Body of pancreas (tissue), 4 donors: ENCODE measurements around the gene THBS2. TPM values are rescaled to one million over a fixed set of nuclear protein-coding genes. Genes with fewer than 3 reads are reported as not detected.
"Not testable (repeated sequence)": the region's sequence is repeated elsewhere in the genome, so short reads cannot be mapped to it uniquely, and the experiment has no call there.

Source experiments
- ATAC-seq: fragments of 150-250 bp; one replicate; pipeline ENCODE4 v1.9.1; 2016
- DNase-seq, 4 donors: peaks; one replicate each; pipeline ENCODE4 v3.0.0-alpha.2; 2019
- H3K27ac ChIP-seq, 4 donors: fragments of 200-600 bp; sonication (generic); 1 replicate in 3 of 4; 2 replicates in 1 of 4; pipeline versions ENCODE4 v1.5.1 to v1.6.1; 2016 to 2019; ENCODE audit warnings: mild to moderate bottlenecking in 1 of 4, mixed read lengths in 1 of 4, moderate library complexity in 1 of 4
- H3K27me3 ChIP-seq, 2 donors: fragments of 200-600 bp; sonication (generic); one replicate each; pipeline ENCODE4 v1.6.0; 2016; ENCODE audit warnings: mild to moderate bottlenecking in 1 of 2
- H3K36me3 ChIP-seq, 2 donors: fragments of 200-600 bp; sonication (generic); replicated peaks in 1 of 2; 2 replicates each; pipeline ENCODE4 v1.5.1; 2016; ENCODE audit warnings: low read depth in 2 of 2; ENCODE audit not compliant: insufficient read depth in 1 of 2
- H3K4me1 ChIP-seq: fragments of 200-600 bp; sonication (generic); one replicate; pipeline ENCODE4 v1.6.0; 2016
- H3K4me3 ChIP-seq, 2 donors: fragments of 200-600 bp; sonication (generic); 1 replicate in 1 of 2; 2 replicates in 1 of 2; pipeline ENCODE4 v1.5.1; 2016 to 2019
- H3K9me3 ChIP-seq, 3 donors: fragments of 200-600 bp; sonication (generic); 1 replicate in 2 of 3; 2 replicates in 1 of 3; pipeline ENCODE4 v1.5.1; 2016
- POLR2A ChIP-seq, 3 donors: fragments of 450-650 bp; IDR thresholded peaks; one replicate each; pipeline ENCODE4 v1.6.1; 2016; ENCODE audit warnings: antibody characterized with exemption in 3 of 3, mild to moderate bottlenecking in 2 of 3
- WGBS, 2 donors: methylation state at CpG; one replicate each; pipeline ENCODE4 v1.1.5; 2017; 5-methylcytosine and 5-hydroxymethylcytosine counted together
- intact Hi-C: fragments of 100-400 bp; cut with DNase I; formaldehyde crosslinking; loops from one replicate; pipeline ENCODE4 v1.15.1; 2023
- total RNA-seq, 2 donors: library from RNA; depleted of rRNA; stranded (reverse); fragments of >200 nt; gene quantifications; one replicate each; pipeline ENCODE4 v1.1.0, GENCODE V29; 2016
- TF ChIP-seq, protein P1 (sequence below), 7 experiments: fragments of 450-650 bp in 4 of 7; fragments of 200-600 bp in 3 of 7; sonication (generic) in 3 of 7; IDR thresholded peaks; one replicate each; pipeline ENCODE4 v1.5.1; 2016 to 2019; ENCODE audit warnings: antibody characterized with exemption in 7 of 7

Gene THBS2
- total RNA-seq, 2 donors from 2014 or later, result 8.9 to 9.6 TPM

DNA sequence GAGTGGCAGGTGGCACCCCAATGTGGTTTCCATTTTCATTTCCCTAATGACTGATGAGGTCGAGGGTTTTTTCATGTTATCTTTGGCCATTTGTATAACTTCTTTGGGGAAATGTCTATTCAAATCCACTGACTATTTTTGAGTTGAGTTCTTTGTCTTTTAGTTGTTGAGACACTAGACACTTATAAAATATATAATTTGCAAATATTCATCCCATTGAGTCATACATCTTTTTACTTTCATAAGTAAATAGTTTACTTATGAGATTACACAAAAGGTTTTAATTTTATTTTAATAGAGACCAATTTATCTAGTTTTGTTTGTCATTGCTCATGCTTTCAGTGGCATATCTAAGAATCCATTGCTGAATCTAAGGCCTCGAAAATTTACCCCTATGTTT is 49.5 kb downstream of the THBS2 start:
- Histone ChIP-seq H3K9me3 (peaks cover 0 to 4% (median 0%) of the 10 kb centered on the region in 3 donors), H3K4me1 (no peaks in the 10 kb centered on the region), H3K4me3 (no peak overlapping the region), H3K27me3 (no peaks in the 10 kb centered on the region), H3K27ac (no peak overlapping the region), H3K36me3 (no peaks in the 10 kb centered on the region)
- DNase-seq (no peak), ATAC-seq (no peak)
- 44 to 49% methylated on average over 2 of the region's 2 CpGs for WGBS, 2 donors
- intact Hi-C loops, result no loop called here
- TF ChIP-seq POLR2A (IDR thresholded peaks at IDR 0.05), result no peak
- TF ChIP-seq, protein P1, sequence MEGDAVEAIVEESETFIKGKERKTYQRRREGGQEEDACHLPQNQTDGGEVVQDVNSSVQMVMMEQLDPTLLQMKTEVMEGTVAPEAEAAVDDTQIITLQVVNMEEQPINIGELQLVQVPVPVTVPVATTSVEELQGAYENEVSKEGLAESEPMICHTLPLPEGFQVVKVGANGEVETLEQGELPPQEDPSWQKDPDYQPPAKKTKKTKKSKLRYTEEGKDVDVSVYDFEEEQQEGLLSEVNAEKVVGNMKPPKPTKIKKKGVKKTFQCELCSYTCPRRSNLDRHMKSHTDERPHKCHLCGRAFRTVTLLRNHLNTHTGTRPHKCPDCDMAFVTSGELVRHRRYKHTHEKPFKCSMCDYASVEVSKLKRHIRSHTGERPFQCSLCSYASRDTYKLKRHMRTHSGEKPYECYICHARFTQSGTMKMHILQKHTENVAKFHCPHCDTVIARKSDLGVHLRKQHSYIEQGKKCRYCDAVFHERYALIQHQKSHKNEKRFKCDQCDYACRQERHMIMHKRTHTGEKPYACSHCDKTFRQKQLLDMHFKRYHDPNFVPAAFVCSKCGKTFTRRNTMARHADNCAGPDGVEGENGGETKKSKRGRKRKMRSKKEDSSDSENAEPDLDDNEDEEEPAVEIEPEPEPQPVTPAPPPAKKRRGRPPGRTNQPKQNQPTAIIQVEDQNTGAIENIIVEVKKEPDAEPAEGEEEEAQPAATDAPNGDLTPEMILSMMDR (IDR thresholded peaks at IDR 0.05), result no peak

DNA sequence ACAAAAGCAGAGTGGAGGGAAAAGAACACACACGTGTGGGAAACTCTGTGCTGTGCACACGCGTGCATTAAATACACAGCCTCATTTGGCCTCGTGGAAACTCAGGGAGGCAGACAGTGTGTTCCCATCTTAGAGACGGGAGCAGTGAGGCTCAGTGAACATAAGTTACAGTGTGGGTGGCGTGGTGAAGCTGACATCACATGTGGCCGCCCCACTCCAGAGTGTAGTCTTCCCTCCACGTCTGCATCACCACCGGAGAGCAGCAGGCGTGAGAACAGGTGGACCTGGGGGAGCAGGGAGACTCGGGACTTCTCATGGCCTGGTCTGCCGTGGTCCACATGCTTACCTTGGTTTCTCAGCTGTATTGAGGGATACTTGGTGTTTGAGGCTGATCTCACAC is 51.7 kb downstream of the THBS2 start:
- ATAC-seq (no peak), DNase-seq (no peak)
- H3K36me3 ChIP-seq, result no peaks in the 10 kb centered on the region
- no peak for TF ChIP-seq POLR2A (IDR thresholded peaks at IDR 0.05)
- TF ChIP-seq, protein P1 (IDR thresholded peaks at IDR 0.05), result no peak
- H3K4me3 ChIP-seq, result no peak overlapping the region
- WGBS, 2 donors, result 77 to 78% methylated on average over 9 to 12 of the region's 12 CpGs
- no peaks in the 10 kb centered on the region for H3K27me3 ChIP-seq
- no peak overlapping the region for H3K27ac ChIP-seq
- no peaks in the 10 kb centered on the region for H3K9me3 ChIP-seq
- H3K4me1 ChIP-seq, result no peaks in the 10 kb centered on the region
- intact Hi-C loops, result no loop called here

DNA sequence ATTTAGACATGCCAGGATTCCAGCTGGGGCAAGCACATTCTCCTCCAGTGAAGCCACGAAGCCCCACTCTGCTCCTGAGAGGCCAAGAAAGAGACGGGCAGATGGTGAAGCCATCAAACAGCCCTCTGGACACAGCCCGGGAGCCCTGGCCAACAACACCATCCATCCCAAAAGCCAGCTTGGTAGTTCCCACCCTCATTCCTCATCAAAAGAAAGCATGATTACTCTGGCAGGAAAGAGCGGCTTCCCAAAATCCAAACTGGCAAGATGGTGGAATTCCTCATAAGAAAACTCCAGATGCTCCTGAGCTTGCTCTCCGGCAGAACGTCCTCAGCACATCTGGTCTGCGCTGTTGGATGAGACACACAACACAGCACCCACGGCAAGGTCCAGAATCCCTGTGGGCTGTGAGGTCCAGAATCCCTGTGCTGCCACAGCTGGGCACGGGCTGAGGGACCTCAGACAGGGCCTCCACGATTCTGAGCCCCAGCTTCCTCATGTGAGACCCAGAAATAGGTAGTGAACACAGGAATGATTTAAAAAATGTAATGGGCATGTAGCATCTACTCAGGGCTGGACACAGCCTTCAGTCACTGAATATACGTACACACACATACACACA is 52.6 kb downstream of the THBS2 start:
- H3K36me3 ChIP-seq, result no peaks in the 10 kb centered on the region
- intact Hi-C loops, result no loop called here
- no peaks in the 10 kb centered on the region for H3K9me3 ChIP-seq
- TF ChIP-seq, protein P1 (IDR thresholded peaks at IDR 0.05), result no peak
- TF ChIP-seq POLR2A (IDR thresholded peaks at IDR 0.05), result no peak
- no peak overlapping the region for H3K27ac ChIP-seq
- ATAC-seq (no peak), DNase-seq (no peak)
- WGBS, 2 donors, result 64 to 72% methylated on average over 10 to 11 of the region's 11 CpGs
- H3K27me3 ChIP-seq, result no peaks in the 10 kb centered on the region
- no peaks in the 10 kb centered on the region for H3K4me1 ChIP-seq
- H3K4me3 ChIP-seq, result no peak overlapping the region

DNA sequence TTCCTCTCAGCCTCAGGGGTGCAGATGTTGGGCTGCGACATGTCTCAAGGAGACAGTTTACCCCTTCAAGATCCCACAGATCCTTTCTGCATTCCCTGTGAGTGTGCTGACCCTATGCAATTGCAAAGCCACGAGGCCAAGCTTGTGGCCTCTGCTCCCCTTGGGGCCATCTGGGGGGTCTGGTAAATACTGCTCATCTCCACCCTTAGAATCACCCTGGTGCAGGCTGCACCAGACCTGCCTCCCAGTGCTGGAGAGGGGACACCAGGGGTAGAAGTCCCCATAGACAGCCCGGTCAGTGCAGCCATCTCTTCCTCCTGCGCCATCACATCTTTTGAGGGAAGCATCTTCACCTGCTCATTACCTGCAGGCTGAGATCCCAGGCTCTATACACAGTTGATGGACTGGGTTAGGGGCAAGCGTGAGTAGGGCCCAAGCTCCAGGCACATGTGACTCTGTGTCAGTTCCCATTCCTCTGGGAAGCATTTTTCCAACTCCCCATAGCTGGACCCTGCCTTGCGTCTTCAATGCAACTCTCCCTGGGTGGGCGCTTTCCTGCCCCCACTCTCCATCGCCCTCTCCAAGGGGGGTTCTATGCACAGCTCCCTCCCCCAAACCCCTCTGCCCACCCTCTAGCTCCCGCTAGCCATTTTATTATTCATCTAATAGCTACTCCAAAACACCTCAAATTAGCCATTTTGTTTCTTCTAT is 53.9 kb downstream of the THBS2 start:
- Histone ChIP-seq H3K4me3 (no peak overlapping the region), H3K4me1 (no peaks in the 10 kb centered on the region), H3K27me3 (no peaks in the 10 kb centered on the region), H3K9me3 (no peaks in the 10 kb centered on the region), H3K27ac (no peak overlapping the region), H3K36me3 (no peaks in the 10 kb centered on the region)
- TF ChIP-seq POLR2A (IDR thresholded peaks at IDR 0.05), result no peak
- TF ChIP-seq, protein P1 (IDR thresholded peaks at IDR 0.05), result no peak
- WGBS, 2 donors, result 79 to 89% methylated on average over 8 to 9 of the region's 9 CpGs
- DNase-seq, result no peak
- no peak for ATAC-seq
- intact Hi-C loops, result no loop called here

DNA sequence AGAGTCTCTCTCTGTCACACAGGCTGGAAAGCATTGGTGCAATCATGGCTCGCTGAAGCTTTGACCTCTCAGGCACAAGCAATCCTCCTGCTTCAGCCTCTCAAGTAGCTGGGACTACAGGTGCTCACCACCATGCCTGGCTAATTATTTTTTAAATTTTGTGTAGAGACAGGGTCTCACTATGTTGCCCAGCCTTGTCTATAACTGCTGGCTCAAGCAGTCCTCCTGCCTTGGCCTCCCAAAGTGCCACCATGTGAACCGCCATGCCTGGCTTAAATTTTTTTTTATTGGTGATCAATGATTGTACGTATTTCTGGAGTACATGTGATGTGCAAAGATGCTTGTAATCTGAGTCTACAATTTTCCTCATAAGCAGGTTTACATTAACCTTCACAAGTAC is 54.8 kb downstream of the THBS2 start:
- TF ChIP-seq, protein P1 (IDR thresholded peaks at IDR 0.05), result no peak
- no peak for TF ChIP-seq POLR2A (IDR thresholded peaks at IDR 0.05)
- H3K4me1 ChIP-seq, result no peaks in the 10 kb centered on the region

DNA sequence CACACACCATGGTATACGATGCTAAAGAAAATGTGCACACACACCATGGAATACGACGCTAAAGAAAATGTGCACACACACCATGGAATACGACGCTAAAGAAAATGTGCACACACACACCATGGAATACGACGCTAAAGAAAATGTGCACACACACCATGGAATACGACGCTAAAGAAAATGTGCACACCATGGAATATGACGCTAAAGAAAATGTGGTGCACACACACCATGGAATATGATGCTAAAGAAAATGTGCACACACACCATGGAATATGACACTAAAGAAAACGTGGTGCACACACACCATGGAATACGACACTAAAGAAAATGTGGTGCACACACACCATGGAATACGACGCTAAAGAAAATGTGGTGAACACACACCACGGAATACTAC is 55.7 kb downstream of the THBS2 start:
- H3K27me3 ChIP-seq, H3K4me3 ChIP-seq, ATAC-seq, intact Hi-C loops, H3K4me1 ChIP-seq, H3K9me3 ChIP-seq, DNase-seq, H3K36me3 ChIP-seq, H3K27ac ChIP-seq: not testable (repeated sequence)
- WGBS, 2 donors, result 81 to 87% methylated on average over 15 of the region's 15 CpGs

More for the DNA sequence above, 54.8 kb downstream of the THBS2 start:
- WGBS, 2 donors, result 91 to 92% methylated on average over 3 of the region's 3 CpGs
- H3K4me3 ChIP-seq, result no peak overlapping the region
- no peaks in the 10 kb centered on the region for H3K36me3 ChIP-seq
- no peaks in the 10 kb centered on the region for H3K27me3 ChIP-seq
- DNase-seq (no peak), ATAC-seq (no peak)
- H3K9me3 ChIP-seq, result no peaks in the 10 kb centered on the region
- no peak overlapping the region for H3K27ac ChIP-seq
- intact Hi-C loops, result no loop called here

DNA sequence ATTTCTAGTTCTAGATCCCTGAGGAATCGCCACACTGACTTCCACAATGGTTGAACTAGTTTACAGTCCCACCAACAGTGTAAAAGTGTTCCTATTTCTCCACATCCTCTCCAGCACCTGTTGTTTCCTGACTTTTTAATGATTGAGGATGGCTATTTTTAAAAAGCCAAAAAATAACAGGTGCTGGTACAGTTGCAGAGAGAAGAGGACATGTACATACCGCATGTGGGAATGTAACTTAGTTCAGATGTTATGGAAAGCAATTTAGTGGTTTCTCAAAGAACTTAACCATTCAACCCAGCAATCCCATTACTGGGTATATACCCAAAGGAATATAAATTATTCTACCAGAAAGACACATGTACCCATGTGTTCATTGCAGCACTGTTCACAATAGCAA is 57.4 kb downstream of the THBS2 start:
- DNase-seq, H3K27ac ChIP-seq, intact Hi-C loops, H3K27me3 ChIP-seq, ATAC-seq, H3K4me3 ChIP-seq, H3K9me3 ChIP-seq, H3K36me3 ChIP-seq, H3K4me1 ChIP-seq: not testable (repeated sequence)
- WGBS, 2 donors, result 59 to 90% methylated on average over 1 to 2 of the region's 2 CpGs
